Right atrium auricular region (tissue), 2 donors: ENCODE results near the gene SWI5. TPM values are rescaled to one million over a fixed set of nuclear protein-coding genes. Genes with fewer than 3 reads are reported as not detected.

ENCODE experiments used
- DNase-seq: peaks from one replicate; pipeline ENCODE4 v3.0.0-alpha.2; 2019; ENCODE audit warnings: low spot score
- H3K27ac ChIP-seq, 2 donors: fragments of 200-600 bp; sonication (generic); 1 replicate in 1 of 2; 2 replicates in 1 of 2; pipeline ENCODE4 v1.5.1; 2016 to 2019
- H3K27me3 ChIP-seq, 2 donors: fragments of 200-600 bp; sonication (generic); one replicate each; pipeline versions ENCODE4 v1.5.1 to v1.6.0; 2017 to 2019
- H3K36me3 ChIP-seq: fragments of 200-600 bp; sonication (generic); one replicate; pipeline ENCODE4 v1.5.1; 2016
- H3K4me1 ChIP-seq, 2 donors: fragments of 200-600 bp; sonication (generic); one replicate each; pipeline versions ENCODE4 v1.5.1 to v1.6.0; 2017 to 2019
- H3K4me3 ChIP-seq, 2 donors: fragments of 200-600 bp; sonication (generic); 1 replicate in 1 of 2; 2 replicates in 1 of 2; pipeline ENCODE4 v1.5.1; 2017 to 2019; ENCODE audit warnings: mild to moderate bottlenecking in 1 of 2, moderate library complexity in 1 of 2
- H3K9me3 ChIP-seq, 2 donors: fragments of 200-600 bp; sonication (generic); one replicate each; pipeline ENCODE4 v1.5.1; 2019
- total RNA-seq, 2 donors: library from RNA; depleted of rRNA; stranded (reverse); fragments of >200 nt; gene quantifications; one replicate each; pipeline ENCODE4 v1.1.0, GENCODE V29; 2016
- TF ChIP-seq, protein P1 (sequence below), 2 donors: fragments of 200-600 bp; sonication (generic); IDR thresholded peaks; one replicate each; pipeline ENCODE4 v1.5.1; 2019; ENCODE audit warnings: antibody characterized with exemption in 2 of 2

The SWI5 gene
- total RNA-seq, 2 donors from 2014 or later: 21.5 to 23.0 TPM

DNA sequence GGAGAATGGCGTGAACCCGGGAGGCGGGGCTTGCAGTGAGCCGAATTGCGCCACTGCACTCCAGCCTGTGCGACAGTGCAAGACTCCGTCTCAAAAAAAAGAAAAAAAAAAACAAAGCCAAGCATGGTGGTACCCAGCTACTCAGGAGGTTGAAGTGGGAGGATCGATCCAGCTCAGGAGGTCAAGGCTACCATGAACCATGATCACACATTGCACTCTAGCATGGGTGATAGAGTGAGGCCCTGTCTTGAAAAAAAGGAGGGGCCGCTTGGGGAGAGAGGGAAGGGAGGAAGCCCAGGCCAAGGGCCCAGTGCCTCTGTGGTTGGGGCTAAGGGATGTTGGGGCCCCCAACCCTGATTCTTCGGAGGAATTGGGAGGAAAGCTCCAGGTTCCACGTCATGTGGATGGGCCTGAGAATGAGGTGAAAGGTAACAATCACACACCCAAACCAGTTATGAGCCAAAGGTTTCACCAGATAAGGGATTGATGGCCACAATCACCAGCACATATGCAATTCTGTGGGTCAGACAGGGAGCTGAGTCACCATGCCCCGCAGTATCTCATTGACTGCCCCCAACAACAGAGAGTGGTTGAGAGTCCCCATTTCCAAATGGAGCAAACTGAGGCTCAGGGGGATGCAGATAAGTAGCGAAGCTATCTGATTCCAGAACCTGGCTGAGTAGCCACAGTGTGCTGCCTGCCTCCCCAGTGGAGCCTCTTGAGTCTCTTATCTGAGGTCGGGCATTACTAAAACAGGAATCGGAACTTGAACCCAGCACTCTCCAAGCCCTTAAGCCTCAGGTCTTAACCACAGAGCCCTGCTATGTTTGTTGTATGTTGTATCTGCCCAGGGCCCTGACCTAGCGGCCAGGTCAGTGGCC lies 20.5 kb downstream of the SWI5 start:
- Histone ChIP-seq H3K27ac (no peak overlapping the region), H3K27me3 (no peaks in the 10 kb centered on the region), H3K4me1 (peaks cover 0 to 3% of the 10 kb centered on the region in 2 donors), H3K36me3 (no peaks in the 10 kb centered on the region), H3K4me3 (no peak overlapping the region), H3K9me3 (no peaks in the 10 kb centered on the region)
- TF ChIP-seq, protein P1, sequence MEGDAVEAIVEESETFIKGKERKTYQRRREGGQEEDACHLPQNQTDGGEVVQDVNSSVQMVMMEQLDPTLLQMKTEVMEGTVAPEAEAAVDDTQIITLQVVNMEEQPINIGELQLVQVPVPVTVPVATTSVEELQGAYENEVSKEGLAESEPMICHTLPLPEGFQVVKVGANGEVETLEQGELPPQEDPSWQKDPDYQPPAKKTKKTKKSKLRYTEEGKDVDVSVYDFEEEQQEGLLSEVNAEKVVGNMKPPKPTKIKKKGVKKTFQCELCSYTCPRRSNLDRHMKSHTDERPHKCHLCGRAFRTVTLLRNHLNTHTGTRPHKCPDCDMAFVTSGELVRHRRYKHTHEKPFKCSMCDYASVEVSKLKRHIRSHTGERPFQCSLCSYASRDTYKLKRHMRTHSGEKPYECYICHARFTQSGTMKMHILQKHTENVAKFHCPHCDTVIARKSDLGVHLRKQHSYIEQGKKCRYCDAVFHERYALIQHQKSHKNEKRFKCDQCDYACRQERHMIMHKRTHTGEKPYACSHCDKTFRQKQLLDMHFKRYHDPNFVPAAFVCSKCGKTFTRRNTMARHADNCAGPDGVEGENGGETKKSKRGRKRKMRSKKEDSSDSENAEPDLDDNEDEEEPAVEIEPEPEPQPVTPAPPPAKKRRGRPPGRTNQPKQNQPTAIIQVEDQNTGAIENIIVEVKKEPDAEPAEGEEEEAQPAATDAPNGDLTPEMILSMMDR (IDR thresholded peaks at IDR 0.05): no peak
- no peak for DNase-seq

DNA sequence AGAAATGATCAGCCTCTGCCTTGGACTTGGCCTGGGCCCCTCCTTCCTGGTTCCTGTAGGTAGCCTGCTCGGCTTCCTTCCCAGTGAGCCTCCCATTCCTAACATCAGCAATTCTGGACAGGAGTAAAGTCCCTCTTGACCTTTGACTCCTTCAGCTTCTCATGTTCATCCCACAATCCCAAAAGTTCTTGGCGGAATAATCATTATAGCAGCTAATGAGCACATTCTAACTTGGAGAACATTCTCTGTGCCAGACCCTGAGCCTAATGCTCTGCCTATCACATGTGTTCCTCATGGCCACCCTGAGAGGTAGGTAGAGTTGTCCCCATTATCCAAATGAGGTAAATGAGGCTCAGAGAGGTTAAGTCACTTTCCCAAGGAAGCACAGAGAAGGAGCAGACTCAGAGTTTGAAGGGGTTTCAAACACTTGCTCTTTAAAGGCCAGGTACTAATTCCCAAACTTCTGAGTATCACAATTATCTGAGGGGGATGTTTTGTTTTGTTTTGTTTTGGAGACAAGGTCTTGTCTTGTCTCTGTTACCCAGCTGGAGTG lies 21.2 kb downstream of the SWI5 start:
- Histone ChIP-seq H3K4me1 (peaks cover 0 to 3% of the 10 kb centered on the region in 2 donors), H3K4me3 (no peak overlapping the region), H3K36me3 (no peaks in the 10 kb centered on the region), H3K27ac (no peak overlapping the region), H3K9me3 (no peaks in the 10 kb centered on the region), H3K27me3 (no peaks in the 10 kb centered on the region)
- DNase-seq: no peak
- TF ChIP-seq, protein P1 (IDR thresholded peaks at IDR 0.05): no peak

DNA sequence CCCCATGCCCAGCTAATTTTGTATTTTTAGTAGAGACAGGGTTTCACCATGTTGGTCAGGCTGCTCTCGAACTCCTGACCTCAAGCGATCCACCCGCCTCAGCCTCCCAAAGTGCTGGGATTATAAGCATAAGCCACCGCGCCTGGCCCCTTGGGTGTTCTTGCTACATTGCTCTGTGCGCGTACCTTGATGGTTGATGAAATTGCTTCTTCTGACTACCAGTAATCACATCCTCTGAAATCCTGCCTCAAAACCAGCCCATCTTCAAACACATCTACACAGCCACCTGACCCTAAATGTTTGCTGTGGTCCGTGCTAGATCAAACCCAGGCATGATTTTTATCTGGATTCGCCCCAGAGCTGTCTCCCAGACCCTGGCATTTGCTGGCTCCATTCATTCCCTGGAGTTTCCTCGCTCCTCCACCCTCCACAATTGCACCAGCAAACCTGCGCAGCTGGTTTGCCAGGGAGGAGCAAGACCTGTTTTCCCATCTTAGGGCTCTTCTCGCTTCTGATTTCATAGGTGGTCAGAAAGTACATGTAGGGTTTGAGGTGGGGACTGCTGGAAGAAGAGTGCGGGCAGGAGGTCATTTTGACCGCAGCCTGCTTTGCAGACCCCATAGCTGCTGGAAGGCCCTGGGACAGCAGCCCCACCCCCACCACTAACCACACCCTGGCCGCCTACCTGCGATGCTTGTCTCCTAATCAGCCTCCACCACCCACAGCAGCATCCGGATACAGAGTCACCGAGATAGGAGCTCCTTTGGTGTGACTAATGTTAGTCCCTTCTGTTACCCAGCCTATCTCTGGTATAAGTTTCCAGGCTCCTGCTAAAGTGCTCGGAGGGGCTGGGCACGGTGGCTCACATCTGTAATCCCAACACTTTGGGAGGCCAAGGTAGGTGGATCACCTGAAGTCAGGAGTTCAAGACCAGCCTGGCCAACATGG lies 22.7 kb downstream of the SWI5 start:
- Histone ChIP-seq H3K36me3 (no peaks in the 10 kb centered on the region), H3K4me3 (no peak overlapping the region), H3K4me1 (peaks cover 0 to 3% of the 10 kb centered on the region in 2 donors), H3K9me3 (no peaks in the 10 kb centered on the region), H3K27ac (no peak overlapping the region), H3K27me3 (no peaks in the 10 kb centered on the region)
- DNase-seq: no peak
- TF ChIP-seq, protein P1 (IDR thresholded peaks at IDR 0.05): no peak

DNA sequence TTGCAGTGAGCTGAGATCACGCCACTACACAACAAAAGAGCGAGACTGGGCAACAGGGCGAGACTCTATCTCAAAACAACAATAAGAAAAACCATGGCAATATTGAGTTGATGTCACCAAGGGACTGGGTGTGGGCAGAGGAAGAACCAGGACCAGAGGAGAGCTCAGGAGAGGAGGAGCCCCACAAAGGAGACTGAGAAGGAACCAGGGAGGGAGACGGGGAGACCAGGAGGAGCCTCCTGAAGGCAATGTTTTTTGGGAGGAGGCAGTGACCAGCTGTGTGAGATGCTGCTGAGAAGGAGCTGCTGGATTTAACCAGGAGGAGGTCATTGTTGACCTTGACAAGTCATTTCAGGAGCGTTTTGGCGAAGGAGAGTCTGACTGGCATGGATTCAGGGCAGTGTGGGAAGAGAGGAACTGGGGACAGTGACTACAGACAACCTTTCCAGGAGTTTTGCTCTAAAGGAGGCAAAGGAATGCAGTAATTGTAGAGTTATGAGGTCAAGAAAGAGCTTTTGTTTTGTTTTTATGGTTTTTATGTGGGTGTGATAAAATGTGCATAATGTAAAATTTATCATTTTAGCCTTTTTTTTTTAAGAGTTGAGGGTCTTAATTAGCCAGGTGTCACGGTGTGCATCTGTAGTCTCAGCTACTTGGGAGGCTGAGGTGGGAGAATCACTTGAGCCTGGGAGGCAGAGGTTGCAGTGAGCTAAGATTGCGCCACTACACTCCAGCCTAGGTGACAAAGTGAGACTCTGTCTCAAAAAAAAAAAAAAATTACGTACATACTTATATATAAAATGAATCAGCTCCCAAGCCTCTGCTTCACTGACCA lies 28.3 kb downstream of the SWI5 start:
- peaks cover 2% of the 10 kb centered on the region for H3K36me3 ChIP-seq
- H3K27me3 ChIP-seq: no peaks in the 10 kb centered on the region
- H3K9me3 ChIP-seq: no peaks in the 10 kb centered on the region
- H3K4me1 ChIP-seq: no peaks in the 10 kb centered on the region
- no peak overlapping the region for H3K4me3 ChIP-seq
- TF ChIP-seq, protein P1 (IDR thresholded peaks at IDR 0.05): no peak
- no peak for DNase-seq
- no peak overlapping the region for H3K27ac ChIP-seq

DNA sequence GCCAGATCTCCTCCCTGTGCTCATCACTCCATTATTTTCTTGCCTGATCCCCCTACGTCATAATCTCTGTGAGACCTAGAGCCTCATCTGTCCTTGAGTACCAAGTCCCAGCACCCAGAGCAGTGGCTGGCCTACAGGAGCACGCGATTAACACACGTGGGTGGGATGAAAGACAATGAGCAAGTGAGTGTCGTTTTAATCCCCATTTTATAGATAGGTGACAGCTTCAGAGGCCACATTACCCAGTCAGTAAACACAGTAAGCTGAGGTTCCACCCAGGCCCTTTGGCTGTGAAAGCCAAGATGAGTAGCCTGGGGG lies 28.9 kb downstream of the SWI5 start:
- Histone ChIP-seq H3K36me3 (peaks cover 8% of the 10 kb centered on the region), H3K4me3 (no peak overlapping the region), H3K9me3 (no peaks in the 10 kb centered on the region), H3K4me1 (no peaks in the 10 kb centered on the region), H3K27me3 (no peaks in the 10 kb centered on the region), H3K27ac (no peak overlapping the region)
- no peak for DNase-seq
- TF ChIP-seq, protein P1 (IDR thresholded peaks at IDR 0.05): no peak
